Ovary (tissue), 3 donors: ENCODE data around the gene RMI2.

Experiments used
- CTCF ChIP-seq, 3 donors: fragments of 450-650 bp in 2 of 3; fragments of 200-600 bp in 1 of 3; IDR thresholded peaks; one replicate each; pipeline versions ENCODE4 v1.5.1 to v1.8.0; 2016 to 2022; ENCODE audit warnings: antibody characterized with exemption in 3 of 3, mild to moderate bottlenecking in 1 of 3
- POLR2A ChIP-seq: fragments of 450-650 bp; IDR thresholded peaks from one replicate; pipeline ENCODE4 v1.6.1; 2017; ENCODE audit warnings: antibody characterized with exemption, mild to moderate bottlenecking, moderate library complexity
- donor health status: DM: no; HTN: no; CAD: no.

DNA sequence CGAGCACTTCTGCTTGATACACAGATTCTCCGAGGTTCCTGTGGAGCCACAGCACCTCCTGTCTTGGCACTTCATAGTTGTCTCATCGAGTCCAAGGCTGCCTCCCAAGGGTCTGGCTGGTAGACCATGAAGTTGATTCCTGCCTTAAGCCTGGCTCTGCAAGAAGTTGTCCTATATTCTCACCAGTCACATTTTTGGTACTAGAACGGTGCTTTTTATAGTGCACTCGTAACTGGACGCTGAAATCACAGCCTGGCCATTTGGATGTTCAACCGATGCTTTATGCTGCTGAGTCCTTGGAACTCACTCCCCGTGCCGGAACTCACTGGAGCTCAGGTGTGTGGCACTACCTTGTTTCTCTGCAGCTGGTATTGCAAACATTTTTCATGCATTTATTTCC is 35.6 kb downstream of the RMI2 start:
- TF ChIP-seq CTCF (IDR thresholded peaks at IDR 0.05) = no peak
- TF ChIP-seq POLR2A = no peak
